Stimulated activated CD8-positive, alpha-beta memory T cell treated with anti-CD3 and anti-CD28 coated beads, Interleukin-7, amount 100 ng/mL, for 1 hour (primary cell): ENCODE measurements around the gene ABITRAM.
"Not testable (repeated sequence)": the region's sequence is repeated elsewhere in the genome, so short reads cannot be mapped to it uniquely, and the experiment has no call there.

Source experiments
- DNase-seq, 2 donors: peaks; one replicate each; pipeline ENCODE4 v3.0.0-alpha.2; 2020; ENCODE audit warnings: low read depth in 2 of 2

Gene ABITRAM

DNA sequence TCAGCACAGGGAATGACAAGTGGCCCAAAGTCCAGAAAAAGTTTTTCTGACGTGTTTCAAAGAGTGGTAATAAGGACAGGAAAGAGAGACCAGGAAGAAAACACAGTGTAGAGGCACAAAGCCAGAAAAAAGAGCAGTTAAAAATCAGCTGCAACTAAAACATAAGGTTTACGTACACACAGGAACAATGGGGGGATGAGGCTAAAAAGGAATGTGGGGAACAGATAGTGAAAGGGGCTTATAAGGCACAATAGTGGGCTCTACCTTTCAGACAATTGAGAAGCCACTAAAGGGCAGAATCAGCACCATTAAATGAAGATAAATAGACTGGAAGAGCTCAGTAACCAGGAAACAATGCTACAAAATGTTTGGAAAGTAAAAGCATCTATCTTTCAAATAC is 5.8 kb upstream of the ABITRAM start:
- no peak for DNase-seq

DNA sequence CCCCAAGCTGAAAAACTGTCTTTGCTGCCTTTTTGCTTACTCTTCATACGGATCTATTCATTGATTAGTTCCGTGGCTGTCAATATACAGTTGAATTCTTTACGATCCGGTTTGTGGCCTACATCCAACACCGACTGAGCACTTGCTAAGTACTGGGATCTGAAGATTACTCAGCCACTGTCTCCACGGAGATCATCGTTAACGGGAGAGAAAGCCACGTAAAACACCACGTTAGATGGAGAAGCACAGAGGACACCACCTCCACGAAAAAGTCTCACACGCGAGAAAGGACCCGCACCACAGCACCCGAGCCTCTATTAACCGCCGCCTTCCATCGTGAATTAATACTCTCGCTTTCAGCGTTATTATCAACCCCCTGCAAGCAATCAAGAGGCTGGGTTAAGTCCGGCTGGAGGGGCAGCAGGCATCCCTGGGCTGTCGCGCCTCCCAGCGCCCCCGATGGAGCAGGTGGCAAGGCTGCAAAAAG is 926 bp upstream of the ABITRAM start:
- DNase-seq, result no peak

- DNase-seq, result peak; percentile 77 to 84
Observed at GRCh38 chr9:108933718-108934322, 380 bp upstream of the ABITRAM start, which contains the start of gene ELP1. Gene ELP1, minus strand, starts transcription at chr9:108934124. Its CDS starts 2,978 bp downstream, at chr9:108931146.

- DNase-seq, result no peak
Observed at GRCh38 chr9:108937561-108938305, 3.5 kb downstream of the ABITRAM start.

DNA sequence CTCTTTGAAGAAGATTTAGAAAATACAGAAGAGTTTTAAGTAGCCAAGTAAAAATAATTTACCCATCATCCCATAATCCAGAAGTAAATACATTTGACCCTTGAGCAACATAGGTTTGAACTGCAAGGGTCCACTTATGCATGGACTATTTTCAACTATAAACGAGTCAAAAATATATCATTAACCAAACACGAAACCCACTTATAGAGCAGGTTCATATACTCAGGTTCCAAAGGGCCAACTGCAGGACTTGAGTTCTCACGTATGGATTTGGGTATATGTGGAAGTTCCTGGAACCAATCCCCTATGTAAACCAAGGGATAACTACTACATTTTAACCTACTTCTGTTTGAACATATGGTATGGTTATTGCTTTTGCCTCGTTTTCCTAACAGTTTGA is 5.8 kb downstream of the ABITRAM start:
- no peak for DNase-seq

DNA sequence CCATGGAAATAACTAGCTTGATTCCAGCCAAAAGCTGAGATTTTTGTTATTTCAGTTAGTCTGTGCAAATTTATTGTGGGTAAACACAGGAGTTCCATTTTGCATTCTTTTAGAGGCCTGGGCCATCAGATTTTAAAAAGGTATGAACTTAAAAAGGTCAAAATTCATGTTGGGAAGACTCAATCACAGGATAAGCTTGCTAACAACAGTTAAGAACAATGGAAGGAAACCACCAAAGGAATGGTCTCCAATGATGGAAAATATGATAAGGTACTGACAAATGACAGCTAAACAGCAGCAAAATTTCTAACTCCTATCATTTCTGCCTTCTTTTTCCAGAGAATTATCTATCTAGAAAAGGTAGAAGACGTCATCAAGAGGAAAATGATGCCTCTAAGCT is 16.0 kb downstream of the ABITRAM start:
- no peak for DNase-seq

DNA sequence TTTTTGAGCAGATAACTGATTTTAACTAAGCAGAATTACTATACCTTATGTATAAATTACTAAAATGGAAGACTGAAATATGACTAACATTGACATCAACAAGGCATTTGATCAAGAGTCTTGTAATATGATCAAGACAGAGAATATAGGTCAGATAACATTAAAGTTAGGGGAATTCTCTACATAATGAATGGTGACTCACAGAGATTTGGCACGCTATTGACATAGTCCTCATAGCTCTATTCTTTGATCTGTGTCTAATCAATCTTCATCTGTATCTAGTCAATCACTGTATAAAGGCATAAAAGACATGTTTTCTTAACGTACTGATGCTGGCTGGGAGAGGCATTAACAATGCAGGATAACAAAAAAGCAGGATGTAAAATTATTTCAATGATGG is 17.4 kb downstream of the ABITRAM start:
- DNase-seq, result no peak

GRCh38 chr9:108953983-108954574 is 19.9 kb downstream of the ABITRAM start:
- DNase-seq, result no peak

DNA sequence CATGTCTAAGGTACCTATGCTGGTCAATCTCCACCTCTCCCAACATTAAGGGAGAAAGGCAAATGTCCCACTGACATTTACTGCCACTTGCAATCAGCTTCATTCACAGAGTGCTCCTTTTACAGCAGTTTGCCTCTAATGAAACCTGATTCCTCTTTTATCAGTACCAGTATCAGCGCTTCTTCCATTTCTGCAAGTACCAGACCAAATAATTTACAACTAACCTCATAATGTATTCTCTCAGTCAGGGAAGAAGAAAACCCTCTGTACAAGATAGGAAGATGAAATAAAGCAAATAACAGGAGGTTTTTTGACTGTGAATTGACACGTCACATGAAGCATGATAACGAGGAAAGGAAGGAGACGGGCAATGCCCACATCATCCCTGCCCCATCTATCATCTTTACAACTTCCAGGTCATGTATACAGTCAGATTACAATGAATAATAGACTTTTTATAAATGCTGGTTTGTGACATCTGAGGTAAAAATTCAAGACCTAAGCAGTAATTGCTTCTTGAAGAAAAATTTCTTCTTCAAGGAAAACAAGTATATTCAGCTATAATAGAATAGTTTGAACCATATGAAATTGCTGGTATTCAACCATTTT is 21.9 kb downstream of the ABITRAM start:
- DNase-seq, result no peak

- DNase-seq, result no peak
Observed at GRCh38 chr9:108956631-108957026, 22.4 kb downstream of the ABITRAM start.

DNA sequence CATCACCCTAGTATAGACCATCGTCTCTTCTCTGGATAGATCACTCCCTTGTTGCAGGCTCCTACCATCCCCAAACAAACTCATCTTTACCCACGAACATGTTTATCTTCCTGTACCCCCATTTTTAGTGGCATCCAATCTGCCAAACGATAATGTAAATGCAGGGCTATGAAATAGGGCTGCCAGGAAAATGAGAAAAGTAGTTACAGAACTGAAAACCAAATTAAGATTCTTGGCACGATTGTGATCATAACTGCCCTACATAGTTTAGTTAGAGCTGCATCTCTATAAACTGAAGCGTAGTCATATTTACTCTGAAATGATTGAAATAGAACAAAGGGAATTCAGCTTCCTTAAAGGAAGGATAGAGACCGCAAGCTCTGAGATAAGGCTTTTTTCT is 26.1 kb downstream of the ABITRAM start:
- DNase-seq, result no peak

- DNase-seq, result no peak
Observed at GRCh38 chr9:108961151-108961550, 27.0 kb downstream of the ABITRAM start.

- no peak for DNase-seq
Observed at GRCh38 chr9:108963459-108964143, 29.4 kb downstream of the ABITRAM start.

GRCh38 chr9:108967916-108968315 is 33.7 kb downstream of the ABITRAM start:
- no peak for DNase-seq

DNA sequence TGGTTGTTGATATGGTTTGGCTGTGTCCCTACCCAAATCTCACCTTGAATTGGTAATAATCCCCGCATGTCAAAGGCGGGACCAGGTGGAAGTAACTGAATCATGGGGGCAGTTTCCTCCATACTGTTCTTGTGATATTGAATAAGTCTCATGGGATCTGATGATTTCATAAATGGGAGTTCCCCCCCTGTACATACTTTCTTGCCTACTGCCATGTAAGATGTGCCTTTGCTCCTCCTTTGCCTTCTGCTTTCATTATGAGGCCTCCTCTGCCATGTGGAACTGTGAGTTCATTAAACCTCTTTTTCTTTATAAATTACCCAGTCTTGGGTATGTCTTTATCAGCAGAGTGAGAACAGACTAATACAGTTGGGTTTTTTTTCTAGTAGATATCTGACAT is 37.2 kb downstream of the ABITRAM start:
- not testable (repeated sequence) for DNase-seq

GRCh38 chr9:108972186-108972585 is 38.0 kb downstream of the ABITRAM start:
- no peak for DNase-seq

DNA sequence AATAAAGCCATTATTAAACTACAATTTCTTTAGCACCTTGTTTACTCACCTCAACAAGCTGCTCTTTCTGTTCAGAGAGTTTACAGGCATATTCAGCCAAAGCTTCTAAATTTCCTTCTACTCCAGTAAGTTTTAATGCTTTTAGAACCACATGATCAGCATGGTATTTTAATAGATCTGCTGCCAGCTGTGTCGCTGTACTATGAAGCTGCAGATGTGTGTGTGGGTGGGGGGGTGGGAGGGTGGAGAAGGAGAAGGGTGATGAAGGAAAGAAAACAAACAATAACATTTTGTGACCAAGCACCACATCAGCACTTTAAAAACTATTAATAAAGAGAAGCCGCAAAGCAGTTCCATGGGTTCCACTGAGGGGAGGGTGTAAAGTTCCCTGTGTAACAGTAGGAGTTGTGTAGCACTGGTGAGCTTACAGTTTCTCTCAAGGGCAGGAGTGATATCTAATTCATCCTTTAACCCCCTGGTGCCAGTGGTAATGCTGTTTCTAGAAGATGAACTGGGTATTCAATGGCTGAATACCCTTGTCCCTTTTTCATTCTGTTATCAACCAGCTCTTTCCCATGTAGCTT is 38.5 kb downstream of the ABITRAM start:
- no peak for DNase-seq

DNA sequence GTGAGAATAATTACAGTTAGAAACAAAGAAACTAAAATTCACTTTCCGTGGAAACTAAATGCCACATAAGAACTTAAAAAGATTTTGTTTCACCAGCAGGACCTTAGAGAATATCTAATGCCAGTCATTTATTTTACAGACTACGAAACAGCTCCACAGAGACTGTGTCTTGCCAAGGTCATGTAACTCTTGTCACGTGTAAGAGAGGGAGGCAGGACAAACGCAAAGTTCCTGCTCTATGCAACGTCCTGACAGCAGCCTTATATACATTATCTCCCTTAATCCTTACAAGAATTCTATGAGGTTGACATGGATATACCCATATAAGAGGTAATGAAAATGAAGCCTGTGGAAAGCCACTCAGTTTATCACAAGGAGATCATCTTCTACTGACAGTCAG is 39.7 kb downstream of the ABITRAM start:
- no peak for DNase-seq

DNA sequence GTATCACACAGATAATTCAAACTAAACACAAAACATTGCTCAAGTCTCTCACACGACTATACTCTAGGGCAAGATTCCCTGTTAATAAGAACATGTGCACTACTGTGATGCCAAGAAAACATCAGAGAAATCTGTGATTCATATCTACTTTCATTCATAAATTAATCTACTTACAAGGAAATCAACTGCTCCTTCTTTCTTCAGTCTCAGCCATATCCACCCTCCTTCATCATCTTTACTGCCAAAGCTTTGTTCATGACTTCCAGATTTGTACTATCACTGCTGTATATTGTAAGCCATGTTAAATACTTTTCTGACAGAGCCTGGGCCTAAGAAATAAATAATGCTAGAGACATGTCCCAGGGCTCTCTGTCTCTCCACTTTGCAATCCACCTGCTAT is 44.0 kb downstream of the ABITRAM start:
- DNase-seq, result no peak

DNA sequence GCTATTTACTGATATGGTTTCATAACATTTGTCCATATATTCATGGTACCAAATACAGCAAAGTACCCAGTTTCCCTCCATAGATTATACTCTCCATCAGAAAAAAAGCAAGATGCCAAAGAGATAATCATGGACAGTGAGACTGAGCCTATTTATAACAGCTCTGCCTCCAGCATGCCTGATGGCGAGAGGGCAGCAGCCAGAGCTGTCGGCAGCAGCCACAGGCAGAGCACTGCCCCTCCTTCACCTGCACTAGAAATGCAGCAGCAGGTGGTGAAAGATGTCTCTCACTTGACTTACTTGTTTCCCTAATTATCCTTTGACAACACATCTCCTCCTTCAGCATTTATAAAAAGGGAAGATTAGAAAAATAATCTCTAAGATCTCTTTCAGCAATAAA is 46.7 kb downstream of the ABITRAM start:
- DNase-seq, result no peak

GRCh38 chr9:108983885-108984284 is 49.7 kb downstream of the ABITRAM start:
- no peak for DNase-seq
